ENCODE measurements around the gene IGF1R.

DNA sequence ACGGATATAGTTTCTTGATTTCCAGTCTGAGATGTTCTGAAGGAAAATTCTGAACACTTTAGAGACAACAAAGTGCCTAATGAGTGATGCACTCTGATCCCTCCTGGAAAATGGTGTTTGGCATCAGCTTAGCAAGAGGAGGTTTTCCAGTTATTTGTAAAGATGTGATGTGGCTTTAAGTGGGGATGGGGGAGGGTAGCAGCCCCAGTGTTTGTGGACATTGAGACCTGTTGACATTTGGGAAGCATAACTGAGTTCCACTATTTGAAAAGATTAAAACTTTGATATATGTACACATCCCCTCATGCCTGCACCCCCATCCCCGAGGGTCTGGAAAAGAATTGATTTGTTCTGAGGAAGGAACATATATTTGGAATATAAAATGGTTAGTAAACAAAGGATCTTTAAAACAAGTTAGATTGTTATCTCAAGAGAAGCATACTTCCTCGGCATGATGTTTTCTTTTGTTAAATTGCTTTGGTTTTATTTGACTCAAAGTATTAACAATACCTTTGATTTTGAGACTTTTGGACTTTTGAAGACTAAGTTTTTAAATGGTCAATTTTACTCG, 6.5 kb downstream of the IGF1R start:
- TF ChIP-seq, protein P1, sequence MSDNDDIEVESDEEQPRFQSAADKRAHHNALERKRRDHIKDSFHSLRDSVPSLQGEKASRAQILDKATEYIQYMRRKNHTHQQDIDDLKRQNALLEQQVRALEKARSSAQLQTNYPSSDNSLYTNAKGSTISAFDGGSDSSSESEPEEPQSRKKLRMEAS (IDR thresholded peaks at IDR 0.05): no peak
- no peak for TF ChIP-seq POLR2AphosphoS5 (IDR thresholded peaks at IDR 0.05; ENCODE audit: low read depth, low read length)
- TF ChIP-seq SRF (IDR thresholded peaks at IDR 0.05; ENCODE audit: low read depth): no peak
- TF ChIP-seq EZH2 (IDR thresholded peaks at IDR 0.05): no peak
- TF ChIP-seq, protein P2, sequence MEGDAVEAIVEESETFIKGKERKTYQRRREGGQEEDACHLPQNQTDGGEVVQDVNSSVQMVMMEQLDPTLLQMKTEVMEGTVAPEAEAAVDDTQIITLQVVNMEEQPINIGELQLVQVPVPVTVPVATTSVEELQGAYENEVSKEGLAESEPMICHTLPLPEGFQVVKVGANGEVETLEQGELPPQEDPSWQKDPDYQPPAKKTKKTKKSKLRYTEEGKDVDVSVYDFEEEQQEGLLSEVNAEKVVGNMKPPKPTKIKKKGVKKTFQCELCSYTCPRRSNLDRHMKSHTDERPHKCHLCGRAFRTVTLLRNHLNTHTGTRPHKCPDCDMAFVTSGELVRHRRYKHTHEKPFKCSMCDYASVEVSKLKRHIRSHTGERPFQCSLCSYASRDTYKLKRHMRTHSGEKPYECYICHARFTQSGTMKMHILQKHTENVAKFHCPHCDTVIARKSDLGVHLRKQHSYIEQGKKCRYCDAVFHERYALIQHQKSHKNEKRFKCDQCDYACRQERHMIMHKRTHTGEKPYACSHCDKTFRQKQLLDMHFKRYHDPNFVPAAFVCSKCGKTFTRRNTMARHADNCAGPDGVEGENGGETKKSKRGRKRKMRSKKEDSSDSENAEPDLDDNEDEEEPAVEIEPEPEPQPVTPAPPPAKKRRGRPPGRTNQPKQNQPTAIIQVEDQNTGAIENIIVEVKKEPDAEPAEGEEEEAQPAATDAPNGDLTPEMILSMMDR (IDR thresholded peaks at IDR 0.05 in 2 of 3, conservative IDR thresholded peaks at IDR 0.05 in 1 of 3; ENCODE audit: borderline replicate concordance in 1 of 3, insufficient read depth in 1 of 3, low read depth in 2 of 3, low read length in 2 of 3): no peak
- TF ChIP-seq JUND (IDR thresholded peaks at IDR 0.05): no peak
- TF ChIP-seq RAD21 (IDR thresholded peaks at IDR 0.05; ENCODE audit: low read depth): no peak
- TF ChIP-seq POLR2A (IDR thresholded peaks at IDR 0.05; ENCODE audit: borderline replicate concordance, extremely low read depth, insufficient read depth, insufficient read length): no peak
- no peak for TF ChIP-seq FOSL1 (IDR thresholded peaks at IDR 0.05; ENCODE audit: low read depth)
- no peak for TF ChIP-seq TCF7L2 (IDR thresholded peaks at IDR 0.05; ENCODE audit: borderline replicate concordance, extremely low read depth, insufficient read depth, insufficient read length)
- TF ChIP-seq CEBPB (IDR thresholded peaks at IDR 0.05; ENCODE audit: low read depth): no peak
- TF ChIP-seq, protein P3, sequence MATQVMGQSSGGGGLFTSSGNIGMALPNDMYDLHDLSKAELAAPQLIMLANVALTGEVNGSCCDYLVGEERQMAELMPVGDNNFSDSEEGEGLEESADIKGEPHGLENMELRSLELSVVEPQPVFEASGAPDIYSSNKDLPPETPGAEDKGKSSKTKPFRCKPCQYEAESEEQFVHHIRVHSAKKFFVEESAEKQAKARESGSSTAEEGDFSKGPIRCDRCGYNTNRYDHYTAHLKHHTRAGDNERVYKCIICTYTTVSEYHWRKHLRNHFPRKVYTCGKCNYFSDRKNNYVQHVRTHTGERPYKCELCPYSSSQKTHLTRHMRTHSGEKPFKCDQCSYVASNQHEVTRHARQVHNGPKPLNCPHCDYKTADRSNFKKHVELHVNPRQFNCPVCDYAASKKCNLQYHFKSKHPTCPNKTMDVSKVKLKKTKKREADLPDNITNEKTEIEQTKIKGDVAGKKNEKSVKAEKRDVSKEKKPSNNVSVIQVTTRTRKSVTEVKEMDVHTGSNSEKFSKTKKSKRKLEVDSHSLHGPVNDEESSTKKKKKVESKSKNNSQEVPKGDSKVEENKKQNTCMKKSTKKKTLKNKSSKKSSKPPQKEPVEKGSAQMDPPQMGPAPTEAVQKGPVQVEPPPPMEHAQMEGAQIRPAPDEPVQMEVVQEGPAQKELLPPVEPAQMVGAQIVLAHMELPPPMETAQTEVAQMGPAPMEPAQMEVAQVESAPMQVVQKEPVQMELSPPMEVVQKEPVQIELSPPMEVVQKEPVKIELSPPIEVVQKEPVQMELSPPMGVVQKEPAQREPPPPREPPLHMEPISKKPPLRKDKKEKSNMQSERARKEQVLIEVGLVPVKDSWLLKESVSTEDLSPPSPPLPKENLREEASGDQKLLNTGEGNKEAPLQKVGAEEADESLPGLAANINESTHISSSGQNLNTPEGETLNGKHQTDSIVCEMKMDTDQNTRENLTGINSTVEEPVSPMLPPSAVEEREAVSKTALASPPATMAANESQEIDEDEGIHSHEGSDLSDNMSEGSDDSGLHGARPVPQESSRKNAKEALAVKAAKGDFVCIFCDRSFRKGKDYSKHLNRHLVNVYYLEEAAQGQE (IDR thresholded peaks at IDR 0.05; ENCODE audit: low read depth): no peak
